Peyer's patch (tissue), 4 donors: Measurements from ENCODE around the gene VWA5A. TPM values are rescaled to one million over a fixed set of nuclear protein-coding genes. Genes with fewer than 3 reads are reported as not detected.

ENCODE experiments used
- DNase-seq, 3 donors: peaks; one replicate each; pipeline ENCODE4 v3.0.0-alpha.2; 2017 to 2019
- H3K27ac ChIP-seq, 4 donors: fragments of 200-600 bp; sonication (generic); one replicate each; pipeline ENCODE4 v1.5.1; 2016 to 2019
- H3K27me3 ChIP-seq, 2 donors: fragments of 200-600 bp; sonication (generic); one replicate each; pipeline ENCODE4 v1.5.1; 2019
- H3K36me3 ChIP-seq, 3 donors: fragments of 200-600 bp; sonication (generic); one replicate each; pipeline ENCODE4 v1.5.1; 2016 to 2019
- H3K4me1 ChIP-seq, 4 donors: fragments of 200-600 bp; sonication (generic); one replicate each; pipeline ENCODE4 v1.5.1; 2016 to 2019
- H3K4me3 ChIP-seq, 4 donors: fragments of 200-600 bp; sonication (generic); 1 replicate in 3 of 4; 2 replicates in 1 of 4; pipeline ENCODE4 v1.5.1; 2016 to 2019; ENCODE audit warnings: mild to moderate bottlenecking in 1 of 4
- H3K9me3 ChIP-seq, 4 donors: fragments of 200-600 bp; sonication (generic); one replicate each; pipeline ENCODE4 v1.5.1; 2016 to 2019; ENCODE audit warnings: mild to moderate bottlenecking in 1 of 4
- CTCF ChIP-seq, 6 experiments: fragments of 450-650 bp in 4 of 6; fragments of 200-600 bp in 2 of 6; sonication (generic) in 1 of 6; IDR thresholded peaks; one replicate each; pipeline ENCODE4 v1.5.1; 2017 to 2019; ENCODE audit warnings: antibody characterized with exemption in 6 of 6, mild to moderate bottlenecking in 3 of 6, moderate library complexity in 1 of 6
- POLR2A ChIP-seq, 2 donors: fragments of 450-650 bp; IDR thresholded peaks; one replicate each; pipeline ENCODE4 v1.5.1; 2017; ENCODE audit warnings: antibody characterized with exemption in 2 of 2, mild to moderate bottlenecking in 2 of 2, moderate library complexity in 2 of 2
- total RNA-seq, 4 donors: library from RNA; depleted of rRNA; stranded (reverse); fragments of >200 nt; gene quantifications; one replicate each; pipeline ENCODE4 v1.1.0, GENCODE V29; 2016

VWA5A gene
- total RNA-seq, 4 donors from 2014 or later: 45.2 to 83.4 (median 62.6) TPM

- no peaks in the 10 kb centered on the region for H3K27me3 ChIP-seq
- peak overlapping the region in 1 of 4 donors; percentile 51 for H3K27ac ChIP-seq
- no peaks in the 10 kb centered on the region for H3K9me3 ChIP-seq
- no peaks in the 10 kb centered on the region for H3K36me3 ChIP-seq
- no peak overlapping the region for H3K4me3 ChIP-seq
- H3K4me1 ChIP-seq: peaks cover 0 to 6% (median 0%) of the 10 kb centered on the region in 4 donors
- TF ChIP-seq POLR2A (IDR thresholded peaks at IDR 0.05): no peak
- TF ChIP-seq CTCF (IDR thresholded peaks at IDR 0.05): no peak
- DNase-seq: no peak
These were observed 79.3 kb downstream of the VWA5A start for GRCh38 chr11:124194293-124195188.

GRCh38 chr11:124195189-124195734 lies 80.0 kb downstream of the VWA5A start:
- Histone ChIP-seq H3K4me3 (no peak overlapping the region), H3K36me3 (no peaks in the 10 kb centered on the region), H3K27me3 (no peaks in the 10 kb centered on the region), H3K27ac (peak overlapping the region in 1 of 4 donors; percentile 51), H3K4me1 (peaks cover 0 to 6% (median 0%) of the 10 kb centered on the region in 4 donors), H3K9me3 (no peaks in the 10 kb centered on the region)
- TF ChIP-seq POLR2A (IDR thresholded peaks at IDR 0.05) (no peak), CTCF (IDR thresholded peaks at IDR 0.05) (peak in 5 of 6 experiments; percentile 38 to 80 (median 75))
- DNase-seq: peak in 1 of 3 donors; percentile 79

Other genes starting within 250 kb of the VWA5A start
- not detected for gene TMEM225, start 229.8 kb upstream of the VWA5A start, total RNA-seq
- not detected for gene OR8D4, start 213.3 kb upstream of the VWA5A start, total RNA-seq
- not detected for gene OR4D5, start 175.8 kb upstream of the VWA5A start, total RNA-seq
- gene OR6T1, start 171.6 kb upstream of the VWA5A start, total RNA-seq: not detected
- not detected for gene OR10S1, start 137.7 kb upstream of the VWA5A start, total RNA-seq
- gene OR10G6, start 120.3 kb upstream of the VWA5A start, total RNA-seq: not detected
- gene OR10G4, start 102.5 kb upstream of the VWA5A start, total RNA-seq: not detected
- gene OR10G9, start 92.4 kb upstream of the VWA5A start, total RNA-seq: not detected
- gene OR10G8, start 88.7 kb upstream of the VWA5A start, total RNA-seq: not detected
- gene OR10G7, start 74.1 kb upstream of the VWA5A start, total RNA-seq: not detected
- not detected for gene OR10D3, start 67.9 kb downstream of the VWA5A start, total RNA-seq
- gene OR8G1, start 125.6 kb downstream of the VWA5A start, total RNA-seq: under 1 TPM in 1 of 4 donors, not detected in 3; 0.13 TPM
- gene OR8G5, start 140.9 kb downstream of the VWA5A start, total RNA-seq: not detected
- gene OR8D1, start 198.5 kb downstream of the VWA5A start, total RNA-seq: not detected
- gene OR8D2, start 204.7 kb downstream of the VWA5A start, total RNA-seq: not detected